Astrocyte (in vitro differentiated cells and primary cell): Measurements from ENCODE around the gene NPPA.

Experiments used
- EZH2 ChIP-seq: IDR thresholded peaks from 2 replicates; pipeline ENCODE4 v1.6.1; 2012; ENCODE audit warnings: mild to moderate bottlenecking, low read length, inconsistent platforms; ENCODE audit not compliant: insufficient read depth
- TF ChIP-seq, protein P1 (sequence below): IDR thresholded peaks from 2 replicates; pipeline ENCODE4 v1.5.1; 2011; ENCODE audit warnings: low read depth, mild to moderate bottlenecking, inconsistent platforms, low read length, moderate library complexity; ENCODE audit not compliant: insufficient read depth

DNA sequence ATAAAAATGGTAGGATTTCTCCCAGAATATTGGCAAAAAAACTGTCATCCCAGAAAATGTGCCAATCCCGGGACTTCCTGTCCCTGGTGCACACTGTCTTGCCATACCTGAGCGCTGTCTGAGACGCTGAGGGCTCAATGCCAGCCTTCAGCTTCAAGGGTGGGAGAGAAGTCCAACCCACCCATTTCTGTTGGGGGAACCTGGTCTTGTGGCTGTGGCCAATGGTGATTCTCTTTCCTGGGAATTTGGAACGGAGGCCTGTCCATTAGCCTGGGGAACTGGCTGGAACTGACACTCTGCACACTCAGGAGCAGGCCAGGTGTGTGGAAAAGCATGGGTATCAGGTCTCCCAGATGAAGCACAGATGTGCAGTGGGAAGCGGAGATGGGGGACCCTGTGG, 48.5 kb downstream of the NPPA start:
- TF ChIP-seq, protein P1, sequence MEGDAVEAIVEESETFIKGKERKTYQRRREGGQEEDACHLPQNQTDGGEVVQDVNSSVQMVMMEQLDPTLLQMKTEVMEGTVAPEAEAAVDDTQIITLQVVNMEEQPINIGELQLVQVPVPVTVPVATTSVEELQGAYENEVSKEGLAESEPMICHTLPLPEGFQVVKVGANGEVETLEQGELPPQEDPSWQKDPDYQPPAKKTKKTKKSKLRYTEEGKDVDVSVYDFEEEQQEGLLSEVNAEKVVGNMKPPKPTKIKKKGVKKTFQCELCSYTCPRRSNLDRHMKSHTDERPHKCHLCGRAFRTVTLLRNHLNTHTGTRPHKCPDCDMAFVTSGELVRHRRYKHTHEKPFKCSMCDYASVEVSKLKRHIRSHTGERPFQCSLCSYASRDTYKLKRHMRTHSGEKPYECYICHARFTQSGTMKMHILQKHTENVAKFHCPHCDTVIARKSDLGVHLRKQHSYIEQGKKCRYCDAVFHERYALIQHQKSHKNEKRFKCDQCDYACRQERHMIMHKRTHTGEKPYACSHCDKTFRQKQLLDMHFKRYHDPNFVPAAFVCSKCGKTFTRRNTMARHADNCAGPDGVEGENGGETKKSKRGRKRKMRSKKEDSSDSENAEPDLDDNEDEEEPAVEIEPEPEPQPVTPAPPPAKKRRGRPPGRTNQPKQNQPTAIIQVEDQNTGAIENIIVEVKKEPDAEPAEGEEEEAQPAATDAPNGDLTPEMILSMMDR, result no peak
- no peak for TF ChIP-seq EZH2
